Coronary artery (tissue), 2 donors: ENCODE measurements around the gene CPNE2.

ENCODE experiments used
- DNase-seq: peaks from one replicate; pipeline ENCODE4 v3.0.0-alpha.2; 2017; ENCODE audit warnings: low spot score
- H3K27ac ChIP-seq, 2 donors: fragments of 200-600 bp; sonication (generic); one replicate each; pipeline ENCODE4 v1.5.1; 2016 to 2019
- H3K4me3 ChIP-seq: fragments of 200-600 bp; sonication (generic); 2 replicates; pipeline ENCODE4 v1.5.1; 2016; ENCODE audit warnings: mild to moderate bottlenecking, moderate library complexity
- CTCF ChIP-seq: fragments of 200-600 bp; sonication (generic); IDR thresholded peaks from one replicate; pipeline ENCODE4 v1.5.1; 2019; ENCODE audit warnings: antibody characterized with exemption

CPNE2 gene

GRCh38 chr16:57125376-57125775, 33.0 kb downstream of the CPNE2 start:
- TF ChIP-seq CTCF = no peak
- H3K27ac ChIP-seq = no peak overlapping the region
- DNase-seq = no peak
- no peak overlapping the region for H3K4me3 ChIP-seq

- TF ChIP-seq CTCF = no peak
- no peak overlapping the region for H3K27ac ChIP-seq
- H3K4me3 ChIP-seq = no peak overlapping the region
- DNase-seq = no peak
Measured at GRCh38 chr16:57125969-57126368, 33.6 kb downstream of the CPNE2 start.

- DNase-seq = no peak
Measured at GRCh38 chr16:57126411-57126810, 34.0 kb downstream of the CPNE2 start.

GRCh38 chr16:57127037-57127763, 34.8 kb downstream of the CPNE2 start:
- DNase-seq = no peak
- no peak for TF ChIP-seq CTCF
- Histone ChIP-seq H3K27ac (no peak overlapping the region), H3K4me3 (no peak overlapping the region)

More at GRCh38 chr16:57126411-57126810, 34.0 kb downstream of the CPNE2 start:
- TF ChIP-seq CTCF = no peak
- H3K4me3 ChIP-seq = no peak overlapping the region
- H3K27ac ChIP-seq = no peak overlapping the region

GRCh38 chr16:57127836-57128235, 35.5 kb downstream of the CPNE2 start:
- no peak overlapping the region for H3K27ac ChIP-seq
- H3K4me3 ChIP-seq = no peak overlapping the region
- no peak for DNase-seq
- no peak for TF ChIP-seq CTCF

- Histone ChIP-seq H3K27ac (no peak overlapping the region), H3K4me3 (no peak overlapping the region)
- no peak for DNase-seq
- TF ChIP-seq CTCF = no peak
Measured at GRCh38 chr16:57128771-57129389, 36.5 kb downstream of the CPNE2 start.

GRCh38 chr16:57130950-57131321, 38.6 kb downstream of the CPNE2 start:
- no peak for DNase-seq
- Histone ChIP-seq H3K4me3 (no peak overlapping the region), H3K27ac (peak overlapping the region in 1 of 2 donors; percentile 40)
- no peak for TF ChIP-seq CTCF
